NCI-H1436 treated with DMSO at 0.1 percent for 48 hours (cell line): ENCODE results near the gene ZNF33A.
"Not testable (repeated sequence)": the region's sequence is repeated elsewhere in the genome, so short reads cannot be mapped to it uniquely, and the experiment has no call there.

Source experiments
- DNase-seq: peaks from one replicate; lab custom pipeline; 2025; lab: John Stamatoyannopoulos, UW

ZNF33A gene

DNA sequence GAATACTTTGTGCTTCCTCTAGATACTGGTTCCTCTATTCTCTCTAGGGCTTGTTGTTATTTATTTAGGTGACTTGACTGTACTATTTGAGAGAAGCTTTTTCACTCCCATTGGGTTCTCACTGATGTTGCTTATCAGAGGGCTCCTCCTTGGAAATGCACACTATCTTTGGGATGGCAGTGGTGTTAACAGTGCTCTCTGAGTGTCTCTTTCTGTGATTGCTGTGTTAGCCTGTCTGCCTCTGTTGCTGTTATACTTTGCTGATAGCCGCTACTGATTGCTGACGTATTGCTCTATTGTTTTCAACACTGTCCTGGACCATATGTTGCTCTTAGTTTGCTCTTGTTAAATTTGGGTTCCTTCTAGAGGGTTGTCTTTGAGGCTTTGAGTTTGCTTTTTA, 34.7 kb downstream of the ZNF33A start:
- no peak for DNase-seq

DNA sequence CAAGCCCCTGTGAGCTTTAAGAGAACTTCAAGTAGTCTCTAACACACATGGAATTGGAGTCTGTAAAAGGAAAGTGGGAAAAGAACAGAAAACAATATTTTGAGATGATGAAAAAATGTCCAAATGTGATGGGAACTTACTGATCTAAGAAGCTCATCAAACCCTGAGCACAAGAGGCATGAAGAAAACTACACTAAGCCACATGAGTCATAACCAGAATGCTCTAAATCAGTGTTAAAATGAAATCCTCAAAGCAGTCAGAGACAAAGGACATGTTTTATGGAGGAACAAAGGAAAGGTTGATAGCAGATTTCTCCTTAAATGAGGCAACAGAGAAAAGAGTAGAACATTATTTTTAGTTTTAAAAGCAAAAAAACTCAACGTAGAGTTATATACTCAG, 37.2 kb downstream of the ZNF33A start:
- DNase-seq: no peak

DNA sequence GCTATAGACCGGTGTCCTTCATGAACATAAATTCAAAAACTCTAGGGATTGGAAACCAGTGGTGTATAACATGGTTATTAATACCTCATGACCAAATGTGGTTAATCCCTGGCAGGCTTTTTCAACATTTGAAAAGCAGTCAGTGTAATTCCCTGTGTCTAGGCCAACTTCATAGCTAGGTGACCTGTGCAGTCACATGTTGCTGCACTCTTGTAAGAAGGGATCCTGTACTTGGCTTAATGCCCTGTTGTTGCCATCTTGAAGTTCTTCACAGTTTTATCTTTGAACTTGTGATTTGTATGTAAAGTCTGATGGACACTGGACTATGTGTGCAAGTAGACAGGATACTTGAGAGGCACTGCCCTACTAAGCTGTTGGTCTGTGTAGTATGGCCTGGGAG, 39.7 kb downstream of the ZNF33A start:
- no peak for DNase-seq

DNA sequence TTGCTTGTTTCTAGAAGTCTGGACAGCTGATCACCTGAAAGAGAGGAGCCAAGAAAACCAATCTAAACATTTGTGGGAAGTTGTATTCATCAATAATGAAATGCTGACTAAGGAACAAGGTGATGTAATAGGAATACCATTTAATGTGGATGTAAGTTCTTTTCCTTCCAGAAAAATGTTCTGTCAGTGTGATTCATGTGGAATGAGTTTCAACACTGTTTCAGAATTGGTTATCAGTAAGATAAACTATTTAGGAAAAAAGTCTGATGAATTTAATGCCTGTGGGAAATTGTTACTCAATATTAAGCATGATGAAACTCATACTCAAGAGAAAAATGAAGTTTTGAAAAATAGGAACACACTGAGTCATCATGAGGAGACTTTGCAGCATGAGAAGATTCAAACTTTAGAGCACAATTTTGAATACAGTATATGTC, 43.9 kb downstream of the ZNF33A start:
- DNase-seq: no peak

DNA sequence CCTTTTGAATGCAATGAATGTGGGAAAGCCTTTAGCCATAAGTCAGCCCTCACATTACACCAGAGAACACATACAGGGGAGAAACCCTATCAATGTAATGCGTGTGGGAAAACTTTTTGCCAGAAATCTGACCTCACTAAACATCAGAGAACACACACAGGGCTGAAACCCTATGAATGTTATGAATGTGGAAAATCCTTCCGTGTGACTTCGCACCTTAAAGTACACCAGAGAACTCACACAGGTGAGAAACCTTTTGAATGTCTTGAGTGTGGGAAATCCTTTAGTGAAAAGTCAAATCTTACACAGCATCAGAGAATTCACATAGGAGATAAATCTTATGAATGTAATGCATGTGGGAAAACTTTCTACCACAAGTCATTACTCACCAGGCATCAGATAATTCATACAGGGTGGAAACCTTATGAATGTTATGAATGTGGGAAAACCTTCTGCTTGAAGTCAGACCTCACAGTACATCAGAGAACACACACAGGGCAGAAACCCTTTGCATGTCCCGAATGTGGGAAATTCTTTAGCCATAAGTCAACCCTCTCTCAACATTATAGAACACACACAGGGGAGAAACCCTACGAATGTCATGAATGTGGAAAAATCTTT, 44.9 kb downstream of the ZNF33A start:
- not testable (repeated sequence) for DNase-seq

DNA sequence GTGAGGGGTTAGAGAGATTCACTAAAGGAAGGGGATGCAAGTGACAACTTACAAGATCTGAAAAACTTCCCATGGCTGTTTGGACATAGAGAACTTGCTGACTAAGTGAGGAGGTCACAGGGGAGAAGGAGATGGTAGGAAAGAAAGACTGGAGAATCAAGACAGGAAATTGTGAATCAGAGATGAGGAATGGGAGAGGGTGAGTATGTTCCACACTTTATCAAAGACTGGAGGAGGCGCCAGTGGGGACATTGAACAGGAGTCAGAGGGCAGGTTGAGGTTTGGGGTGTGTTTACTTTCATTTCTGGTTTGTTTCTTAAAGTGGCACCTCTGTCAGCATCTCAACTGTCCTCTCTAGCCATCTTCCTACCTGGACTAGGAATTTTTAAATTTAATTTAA, 59.2 kb downstream of the ZNF33A start:
- not testable (repeated sequence) for DNase-seq

DNA sequence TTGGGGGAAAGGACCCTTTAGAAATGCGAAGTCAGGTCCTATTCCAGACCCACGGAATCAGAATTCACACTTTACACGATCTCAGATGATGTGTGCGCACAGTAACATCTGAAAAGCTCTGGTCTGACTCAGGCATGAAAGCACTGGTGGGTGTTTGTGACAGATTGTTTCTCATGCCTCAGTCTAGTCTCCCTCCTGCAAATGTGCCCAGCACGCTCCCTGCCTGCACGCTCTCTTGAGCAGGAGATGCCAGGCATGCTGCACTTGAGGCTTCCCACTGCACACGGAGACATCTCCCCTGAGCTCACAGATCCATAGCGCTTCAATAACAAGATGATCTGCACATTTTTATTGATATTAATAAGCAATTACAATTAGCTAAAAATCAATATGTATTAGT, 60.0 kb downstream of the ZNF33A start:
- no peak for DNase-seq

DNA sequence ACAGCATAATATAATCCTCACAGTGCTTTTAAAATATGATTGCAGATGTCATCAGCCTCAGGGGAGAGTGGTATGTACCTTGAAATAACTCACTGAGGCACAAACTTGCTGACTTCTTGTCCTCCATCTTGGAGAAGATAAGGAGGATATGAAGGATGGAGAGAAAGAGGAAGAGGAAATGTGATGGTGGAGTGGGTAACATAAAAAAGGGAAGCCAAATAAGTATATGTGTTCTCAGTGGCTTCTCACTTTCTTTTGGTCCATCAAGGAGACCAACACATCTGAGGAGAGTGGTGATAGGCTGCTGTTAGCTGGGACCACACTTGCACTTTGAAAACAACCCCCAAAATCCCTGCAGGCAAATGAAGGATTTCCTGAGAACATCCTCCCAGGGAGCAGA, 62.1 kb downstream of the ZNF33A start:
- no peak for DNase-seq

DNA sequence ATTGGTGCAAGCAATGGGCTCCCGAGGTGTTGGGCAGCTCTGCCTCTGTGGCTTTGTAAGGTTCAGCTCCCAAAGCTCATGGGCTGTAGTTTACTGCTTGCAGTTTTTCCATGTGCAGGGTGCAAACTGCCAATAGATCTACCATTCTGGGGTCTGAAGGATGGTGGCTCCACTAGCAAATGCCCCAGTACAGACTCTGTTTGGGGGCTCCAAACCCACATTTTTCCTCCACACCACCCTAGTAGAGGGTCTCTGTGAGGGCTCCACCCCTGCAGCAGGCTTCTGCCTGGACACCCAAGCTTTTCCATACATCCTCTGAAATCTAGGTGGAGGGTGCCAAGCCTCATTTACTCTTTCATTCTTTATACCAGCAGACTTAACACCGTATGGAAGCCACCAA, 66.2 kb downstream of the ZNF33A start:
- DNase-seq: no peak

DNA sequence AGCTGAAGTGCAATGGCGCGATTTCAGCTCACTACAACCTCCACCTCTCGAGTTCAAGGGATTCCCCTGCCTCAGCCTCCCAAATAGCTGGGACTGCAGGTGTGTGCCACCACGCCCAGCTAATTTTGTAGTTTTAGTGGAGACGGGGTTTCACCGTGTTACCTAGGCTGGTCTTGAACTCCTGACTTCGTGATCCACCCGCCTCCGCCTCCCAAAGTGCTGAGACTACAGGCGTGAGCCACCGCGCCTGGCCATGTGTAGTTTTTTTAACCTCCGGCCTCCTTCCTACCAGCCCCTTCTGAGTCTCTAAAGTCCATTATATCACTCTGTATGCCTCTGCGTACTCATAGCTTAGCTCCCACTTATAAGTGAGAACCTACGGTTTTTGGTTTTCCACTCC, 82.8 kb downstream of the ZNF33A start:
- not testable (repeated sequence) for DNase-seq

DNA sequence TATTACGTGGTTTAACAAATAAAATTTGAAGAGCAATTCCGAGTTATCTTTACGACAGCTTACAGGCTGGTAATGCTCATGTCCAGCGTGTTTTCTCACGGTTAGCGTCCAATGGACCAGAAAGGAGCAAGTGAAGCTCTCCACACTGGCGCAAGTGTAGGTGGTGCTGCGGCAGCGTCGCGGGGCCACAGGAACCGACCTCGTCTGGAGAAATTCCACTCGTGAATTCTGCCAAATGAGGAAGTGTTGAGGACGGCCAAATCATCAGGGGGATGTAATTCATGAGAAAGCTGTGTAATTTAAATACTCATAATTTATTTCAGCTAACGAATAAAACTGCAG, 83.3 kb downstream of the ZNF33A start:
- no peak for DNase-seq

DNA sequence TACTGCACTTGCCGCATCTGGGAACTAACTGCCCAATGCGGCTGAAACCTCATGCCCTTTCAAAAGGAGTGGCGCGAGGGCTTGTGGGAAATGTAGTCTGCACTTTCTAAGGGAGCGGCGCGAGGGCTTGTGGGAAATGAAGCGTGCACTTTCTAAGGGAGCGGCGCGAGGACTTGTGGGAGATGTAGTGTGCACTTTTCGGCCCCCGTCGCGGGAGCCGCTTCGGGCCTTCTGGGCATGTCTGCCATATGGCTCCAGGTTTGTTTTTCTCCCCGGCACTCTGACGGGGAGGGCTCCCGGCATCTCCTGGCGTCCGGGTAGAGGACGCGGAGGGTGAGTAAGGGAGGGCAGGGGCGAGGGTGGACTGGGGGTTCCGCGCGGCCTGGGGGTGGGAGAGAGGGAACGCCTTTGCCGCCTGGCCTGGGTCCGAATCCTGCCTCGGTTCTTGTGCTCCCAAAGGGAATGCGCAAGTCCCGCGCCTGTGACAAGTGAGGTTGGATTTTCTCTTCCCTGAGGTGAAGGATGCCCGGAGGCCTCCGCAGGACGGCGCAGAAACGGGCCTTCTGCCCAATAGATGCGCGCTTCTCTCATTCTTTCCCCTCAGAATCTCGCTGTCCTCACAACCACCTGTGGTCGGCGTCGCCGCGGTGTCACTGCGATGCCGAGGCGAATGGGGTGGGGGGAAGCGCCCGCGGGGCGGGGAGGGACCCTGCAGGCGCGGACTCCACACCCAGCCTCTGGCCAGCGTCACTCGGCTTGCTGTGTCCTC, 83.9 kb downstream of the ZNF33A start, which contains the start of gene ZNF37A:
Gene ZNF37A, plus strand, starts transcription at position 180 of the 769 bp plus-strand sequence. CDS start 2,281 bp downstream, outside the sequence.
- peak; percentile 79 for DNase-seq

DNA sequence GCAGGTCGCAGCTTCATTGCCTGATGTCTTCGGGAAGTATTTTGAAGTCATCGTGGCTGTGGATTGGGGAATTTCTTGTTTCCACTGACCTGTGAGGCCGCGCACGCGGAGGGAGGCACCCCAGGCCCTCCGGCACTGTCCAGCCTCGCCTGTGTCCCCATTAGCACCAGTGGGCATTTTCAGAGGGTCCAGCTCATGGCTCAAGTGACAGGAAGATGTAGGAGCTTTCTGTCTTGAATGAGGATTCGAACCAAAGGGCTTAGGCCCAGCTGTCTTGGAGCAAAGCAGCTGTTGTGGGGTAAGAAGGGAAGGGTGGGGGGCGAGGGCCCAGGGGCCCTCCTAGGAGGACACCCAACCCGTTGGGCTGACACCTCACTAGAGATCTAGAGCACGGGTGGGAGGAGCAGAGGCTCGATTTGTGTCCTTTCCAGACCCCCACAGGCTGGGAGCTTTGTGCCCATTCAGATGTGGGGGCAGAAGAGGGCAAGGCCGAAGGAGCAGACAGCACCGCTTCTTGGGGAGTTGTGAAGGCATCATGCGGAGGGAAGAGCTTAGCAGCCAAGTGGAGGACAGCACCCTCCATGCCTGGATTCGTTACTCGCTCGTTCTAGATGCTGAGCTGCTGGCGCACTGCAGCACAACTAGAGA, 84.6 kb downstream of the ZNF33A start:
- DNase-seq: no peak

DNA sequence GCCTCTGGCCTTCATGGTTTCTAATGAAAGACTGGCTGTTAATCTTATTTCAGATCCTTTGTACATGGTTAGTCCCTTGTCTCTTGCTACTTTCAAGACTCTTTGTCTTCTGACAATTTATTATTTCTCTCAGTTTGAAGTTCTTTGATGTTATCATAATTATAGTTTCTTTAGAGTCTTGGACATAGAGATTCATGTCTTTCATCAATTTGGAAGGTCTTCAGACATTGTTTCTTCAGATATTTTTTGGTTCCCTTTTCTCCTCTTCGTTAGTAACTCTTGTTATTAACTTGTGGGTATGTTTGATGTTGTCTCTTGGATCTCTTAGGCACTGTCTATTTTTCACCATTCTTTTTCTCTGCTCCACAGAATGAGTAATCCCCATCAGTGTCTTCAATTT, 92.4 kb downstream of the ZNF33A start:
- DNase-seq: no peak

DNA sequence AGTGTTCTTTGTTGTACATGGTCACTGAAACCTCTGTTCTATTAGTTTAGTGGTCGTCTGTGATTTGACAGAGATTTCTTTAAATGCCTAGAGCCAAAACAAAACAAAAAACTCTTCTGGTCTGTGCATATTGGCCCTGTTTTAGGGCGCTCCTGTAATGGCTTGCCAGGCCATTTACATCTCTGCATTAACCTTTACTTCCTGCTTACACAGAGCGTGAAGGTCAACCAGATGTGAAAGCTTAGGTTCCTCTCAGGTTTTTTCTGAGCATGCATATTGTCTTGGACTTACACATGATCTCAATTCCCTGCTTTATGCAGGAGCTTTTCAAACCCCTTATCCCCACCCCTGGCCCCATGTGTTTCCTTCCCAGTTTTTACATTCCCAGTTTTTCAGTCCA, 93.3 kb downstream of the ZNF33A start:
- no peak for DNase-seq

DNA sequence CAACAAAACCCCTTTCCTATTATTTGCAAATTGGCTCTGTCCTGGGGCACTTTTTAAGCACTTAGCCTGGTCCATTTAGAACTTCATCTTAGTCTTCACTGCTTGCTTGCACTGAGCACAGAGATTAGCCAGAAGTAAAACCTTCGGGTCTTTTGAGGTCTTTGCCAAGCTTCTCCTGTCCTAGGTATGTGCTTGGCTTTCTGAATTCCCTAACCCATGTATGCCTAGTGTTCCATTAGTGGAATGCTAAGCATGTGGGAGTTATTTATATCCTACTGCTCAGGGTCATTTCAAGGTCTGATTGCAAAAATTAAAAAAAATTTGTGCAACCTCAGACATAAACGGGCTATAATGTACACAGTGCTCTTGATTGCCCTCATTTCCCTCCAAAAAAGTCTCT, 101.7 kb downstream of the ZNF33A start:
- no peak for DNase-seq
